Pancreas (tissue), 10 donors: ENCODE measurements around the gene CARS1. TPM values are rescaled to one million over a fixed set of nuclear protein-coding genes. Genes with fewer than 3 reads are reported as not detected.

Experiments used
- ATAC-seq, 4 donors: fragments of 200-7000 bp; cut with Tn5 transposase; one replicate each; pipeline versions ENCODE4 v1.8.0 to v1.9.1; 2020; ENCODE audit warnings: mild to moderate bottlenecking in 4 of 4, moderate library complexity in 4 of 4
- DNase-seq, 6 donors: peaks; one replicate each; pipeline ENCODE4 v3.0.0-alpha.2; 2020
- FAIRE-seq: peaks from 2 replicates; lab custom pipeline; 2012; peaks lifted over from hg19 to GRCh38; lab: Jason Lieb, UNC
- H3K27ac ChIP-seq, 4 donors: fragments of 200-600 bp; sonication (generic); 1 replicate in 3 of 4; 2 replicates in 1 of 4; pipeline versions ENCODE4 v1.5.0 to v1.8.0; 2020
- H3K27me3 ChIP-seq, 4 donors: fragments of 200-600 bp; one replicate each; pipeline ENCODE4 v1.8.0; 2021
- H3K36me3 ChIP-seq, 3 donors: fragments of 200-600 bp; sonication (generic) in 1 of 3; one replicate each; pipeline versions ENCODE4 v1.5.0 to v1.8.0; 2020 to 2021
- H3K4me1 ChIP-seq, 3 donors: fragments of 200-600 bp; one replicate each; pipeline ENCODE4 v1.8.0; 2021
- H3K4me3 ChIP-seq, 4 donors: fragments of 200-600 bp; sonication (generic) in 2 of 4; one replicate each; pipeline versions ENCODE4 v1.5.0 to v1.8.0; 2020 to 2021
- H3K9me3 ChIP-seq, 4 donors: fragments of 200-600 bp; one replicate each; pipeline ENCODE4 v1.8.0; 2021
- CTCF ChIP-seq, 4 donors: fragments of 200-600 bp; sonication (generic) in 3 of 4; IDR thresholded peaks; one replicate each; pipeline versions ENCODE4 v1.5.0 to v1.8.0; 2021; ENCODE audit warnings: antibody characterized with exemption in 4 of 4
- WGBS, 2 donors: extraction: QIAGEN DNeasy Blood & Tissue Kit; methylation state at CpG; one replicate each; pipeline ENCODE4 v1.1.7; 2013; 5-methylcytosine and 5-hydroxymethylcytosine counted together
- intact Hi-C, 3 donors: fragments of 100-400 bp; cut with DNase I; formaldehyde crosslinking; loops; one replicate each; pipeline versions ENCODE4 v1.11.1 to v1.14.2; 2022
- polyA plus RNA-seq, 2 donors: library from polyadenylated mRNA; stranded (reverse); fragments of 200-250 nt; gene quantifications; one replicate each; pipeline ENCODE4 v1.2.3, GENCODE V29; 2013
- total RNA-seq, 6 donors: library from RNA; stranded (reverse); fragmentation: NEBNext Ultra II Directional in 4 of 6; extraction: Animal tissue kit (Norgen Biotek cat#: 25700) in 4 of 6; gene quantifications; one replicate each; pipeline versions ENCODE4 v1.2.1 to v1.2.4, GENCODE V29; 2021 to 2023
- donor health status: healthy with polysubstance abuse.
- donor health status: DM: no; HTN: no; CAD: no; lungs with moderate emphysema.
- donor health status: DM: no; HTN: no; CAD: no.
- donor health status: control.
- donor health status: control.
- donor health status: Bipolar disorder and iron deficiency.
- donor health status: DM: yes; HTN: yes; CAD: no.
- donor health status: DM: no; HTN: no; CAD: no.
- donor health status: DM: no; HTN: no; CAD: no.
- donor health status: DM: yes; HTN: yes; CAD: no.

Gene CARS1
- total and polyA plus RNA-seq, 8 donors, result 14.8 to 65.0 (median 19.8) TPM

- no peak for TF ChIP-seq CTCF (IDR thresholded peaks at IDR 0.05)
- WGBS, 2 donors, result 79 to 90% methylated on average over 8 to 11 of the region's 11 CpGs
- H3K9me3 ChIP-seq, result no peaks in the 10 kb centered on the region
- no peak overlapping the region for H3K4me3 ChIP-seq
- intact Hi-C loops, result loop anchor here in 2 of 3 donors (10.0 kb wide), 2 partner anchors 112 to 122 kb away; partner anchors contain the start of gene MRGPRG (in 1 of the 2)
- FAIRE-seq (no peak), ATAC-seq (no peak), DNase-seq (peak in 1 of 6 donors; percentile 74)
- no peaks in the 10 kb centered on the region for H3K4me1 ChIP-seq
- H3K36me3 ChIP-seq, result no peaks in the 10 kb centered on the region
- no peaks in the 10 kb centered on the region for H3K27me3 ChIP-seq
- H3K27ac ChIP-seq, result no peak overlapping the region
These were observed 45.9 kb upstream of the CARS1 start for GRCh38 chr11:3103076-3103475.

- no peak for DNase-seq
- intact Hi-C loops, result loop anchor here in 2 of 3 donors (10.0 kb wide), 2 partner anchors 112 to 122 kb away; partner anchors contain the start of gene MRGPRG (in 1 of the 2)
- H3K4me1 ChIP-seq, result no peaks in the 10 kb centered on the region
- H3K36me3 ChIP-seq, result no peaks in the 10 kb centered on the region
- H3K9me3 ChIP-seq, result no peaks in the 10 kb centered on the region
- 95 to 96% methylated on average over 5 of the region's 5 CpGs for WGBS, 2 donors
- FAIRE-seq, result no peak
- no peak overlapping the region for H3K27ac ChIP-seq
- TF ChIP-seq CTCF (IDR thresholded peaks at IDR 0.05), result no peak
- no peak overlapping the region for H3K4me3 ChIP-seq
- ATAC-seq, result no peak
- H3K27me3 ChIP-seq, result no peaks in the 10 kb centered on the region
These were observed 45.4 kb upstream of the CARS1 start for GRCh38 chr11:3102641-3102921.

- no peak for TF ChIP-seq CTCF (IDR thresholded peaks at IDR 0.05)
- intact Hi-C loops, result loop anchor here in 2 of 3 donors (10.0 kb wide), 2 partner anchors 113 to 123 kb away; partner anchors contain the start of gene MRGPRG (in 1 of the 2)
- H3K27ac ChIP-seq, result no peak overlapping the region
- H3K36me3 ChIP-seq, result no peaks in the 10 kb centered on the region
- DNase-seq (peak in 1 of 6 donors; percentile 63), FAIRE-seq (no peak), ATAC-seq (no peak)
- H3K4me3 ChIP-seq, result no peak overlapping the region
- no peaks in the 10 kb centered on the region for H3K4me1 ChIP-seq
- H3K27me3 ChIP-seq, result no peaks in the 10 kb centered on the region
- WGBS, 2 donors, result 89 to 90% methylated on average over 20 of the region's 20 CpGs
- no peaks in the 10 kb centered on the region for H3K9me3 ChIP-seq
These were observed 44.9 kb upstream of the CARS1 start for GRCh38 chr11:3101921-3102640.

GRCh38 chr11:3099178-3099577, 42.0 kb upstream of the CARS1 start:
- H3K4me3 ChIP-seq, result no peak overlapping the region

More at GRCh38 chr11:3099178-3099577, 42.0 kb upstream of the CARS1 start:
- 84 to 93% methylated on average over 3 of the region's 3 CpGs for WGBS, 2 donors
- no peak for TF ChIP-seq CTCF (IDR thresholded peaks at IDR 0.05)
- no peaks in the 10 kb centered on the region for H3K4me1 ChIP-seq
- H3K36me3 ChIP-seq, result no peaks in the 10 kb centered on the region
- DNase-seq, result no peak
- no peak for FAIRE-seq
- no peak for ATAC-seq
- no peaks in the 10 kb centered on the region for H3K27me3 ChIP-seq
- no peaks in the 10 kb centered on the region for H3K9me3 ChIP-seq
- no peak overlapping the region for H3K27ac ChIP-seq
- intact Hi-C loops, result no loop called here
